OCI-LY1 (cell line): ENCODE data around the gene MYOF.

Source experiments
- H2AFZ ChIP-seq: fragments of 200-600 bp; sonication (generic), shearing (Covaris generic); 2 replicates; pipeline ENCODE4 v1.6.0; 2014; ENCODE audit warnings: antibody characterized with exemption, mild to moderate bottlenecking, low read length
- H3F3A ChIP-seq: fragments of 200-600 bp; sonication (generic), shearing (Covaris generic); 2 replicates; pipeline ENCODE4 v1.6.0; 2014; ENCODE audit warnings: mild to moderate bottlenecking, antibody characterized with exemption, low read length, moderate library complexity; ENCODE audit not compliant: insufficient read depth
- H3K27ac ChIP-seq: fragments of 200-600 bp; sonication (generic); 2 replicates; pipeline ENCODE4 v1.5.1; 2014; ENCODE audit warnings: low read length, mixed run types, mild to moderate bottlenecking, low read depth; ENCODE audit not compliant: poor library complexity, severe bottlenecking
- H3K27me3 ChIP-seq: fragments of 200-600 bp; sonication (generic); 2 replicates; pipeline ENCODE4 v1.6.0; 2014; ENCODE audit warnings: antibody characterized with exemption, mild to moderate bottlenecking, low read length, moderate library complexity; ENCODE audit not compliant: insufficient read depth
- H3K36me3 ChIP-seq: fragments of 200-600 bp; sonication (generic); 2 replicates; pipeline ENCODE4 v1.6.1; 2014; ENCODE audit warnings: mild to moderate bottlenecking, antibody characterized with exemption, low read length, moderate library complexity, mixed read lengths; ENCODE audit not compliant: insufficient read depth
- H3K4me1 ChIP-seq: fragments of 200-600 bp; sonication (generic); 2 replicates; pipeline ENCODE4 v1.5.1; 2014; ENCODE audit warnings: mild to moderate bottlenecking, low read length, moderate library complexity; ENCODE audit not compliant: insufficient read depth, severe bottlenecking
- H3K4me2 ChIP-seq: fragments of 200-600 bp; sonication (generic), shearing (Covaris generic); 2 replicates; pipeline ENCODE4 v1.6.1; 2014; ENCODE audit warnings: low read length
- H3K4me3 ChIP-seq: fragments of 200-600 bp; sonication (generic); 2 replicates; pipeline ENCODE4 v1.5.1; 2014; ENCODE audit warnings: low read length, low read depth, mild to moderate bottlenecking, mixed read lengths; ENCODE audit not compliant: poor library complexity, severe bottlenecking
- H3K79me2 ChIP-seq: fragments of 200-600 bp; shearing (Covaris generic); 2 replicates; pipeline ENCODE4 v1.6.1; 2016; ENCODE audit warnings: mixed run types, low read length, mixed read lengths; ENCODE audit not compliant: insufficient read depth
- H3K9ac ChIP-seq: fragments of 200-600 bp; sonication (generic), shearing (Covaris generic); 2 replicates; pipeline ENCODE4 v1.6.1; 2014; ENCODE audit warnings: mild to moderate bottlenecking, low read length, mixed read lengths
- H3K9me2 ChIP-seq: fragments of 200-600 bp; sonication (generic), shearing (Covaris generic); 2 replicates; pipeline ENCODE4 v1.6.1; 2014; ENCODE audit warnings: low read depth, mild to moderate bottlenecking, low read length, mixed read lengths
- H3K9me3 ChIP-seq: fragments of 200-600 bp; shearing (Covaris generic); 2 replicates; pipeline ENCODE4 v1.6.1; 2014; ENCODE audit warnings: low read length, mixed read lengths
- H4K20me1 ChIP-seq: fragments of 200-600 bp; sonication (generic), shearing (Covaris generic); 2 replicates; pipeline ENCODE4 v1.6.0; 2016; ENCODE audit warnings: mild to moderate bottlenecking, low read length; ENCODE audit not compliant: insufficient read depth
- EZH2 ChIP-seq: fragments of 200-600 bp; sonication (generic), shearing (Covaris generic); IDR thresholded peaks from 2 replicates; pipeline ENCODE4 v1.8.0; 2017; ENCODE audit warnings: borderline replicate concordance, mixed run types, mild to moderate bottlenecking, antibody characterized with exemption, low read length, moderate library complexity, mixed read lengths
- TF ChIP-seq, protein P1 (sequence below): fragments of 200-600 bp; sonication (generic), shearing (Covaris generic); IDR thresholded peaks from 2 replicates; pipeline ENCODE4 v1.5.1; 2017; ENCODE audit warnings: mild to moderate bottlenecking, antibody characterized with exemption, low read length, moderate library complexity, mixed read lengths

Gene MYOF

DNA sequence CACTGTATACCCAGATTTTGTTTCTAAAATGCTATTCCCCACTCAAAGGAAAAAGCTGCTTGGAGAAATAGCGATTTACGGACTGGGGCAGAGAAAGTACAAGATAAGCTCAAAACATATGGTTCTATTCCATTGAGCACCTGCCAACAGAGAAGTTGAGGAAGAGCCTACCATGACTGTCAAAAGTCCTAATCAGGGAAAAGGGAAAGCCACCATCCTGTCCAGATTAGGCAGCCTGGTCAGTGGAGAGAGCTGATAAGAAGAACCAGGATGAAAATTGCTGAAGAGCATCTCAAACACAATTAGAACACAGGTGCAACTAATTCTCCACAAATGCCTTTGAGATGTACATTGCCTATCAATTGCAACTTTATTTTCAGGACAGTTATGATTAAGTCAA lies 104.1 kb downstream of the MYOF start:
- Histone ChIP-seq H3K9ac (no peak overlapping the region), H3K4me3 (no peak overlapping the region), H3K79me2 (no peaks in the 10 kb centered on the region), H4K20me1 (no peaks in the 10 kb centered on the region), H3K36me3 (no peaks in the 10 kb centered on the region), H3K9me3 (no peaks in the 10 kb centered on the region), H3K27me3 (no peaks in the 10 kb centered on the region), H2AFZ (no peak overlapping the region), H3K27ac (no peak overlapping the region), H3K4me1 (no peaks in the 10 kb centered on the region), H3K9me2 (no peaks in the 10 kb centered on the region), H3F3A (no peaks in the 10 kb centered on the region), H3K4me2 (no peak overlapping the region)
- TF ChIP-seq EZH2, result no peak
- TF ChIP-seq, protein P1, sequence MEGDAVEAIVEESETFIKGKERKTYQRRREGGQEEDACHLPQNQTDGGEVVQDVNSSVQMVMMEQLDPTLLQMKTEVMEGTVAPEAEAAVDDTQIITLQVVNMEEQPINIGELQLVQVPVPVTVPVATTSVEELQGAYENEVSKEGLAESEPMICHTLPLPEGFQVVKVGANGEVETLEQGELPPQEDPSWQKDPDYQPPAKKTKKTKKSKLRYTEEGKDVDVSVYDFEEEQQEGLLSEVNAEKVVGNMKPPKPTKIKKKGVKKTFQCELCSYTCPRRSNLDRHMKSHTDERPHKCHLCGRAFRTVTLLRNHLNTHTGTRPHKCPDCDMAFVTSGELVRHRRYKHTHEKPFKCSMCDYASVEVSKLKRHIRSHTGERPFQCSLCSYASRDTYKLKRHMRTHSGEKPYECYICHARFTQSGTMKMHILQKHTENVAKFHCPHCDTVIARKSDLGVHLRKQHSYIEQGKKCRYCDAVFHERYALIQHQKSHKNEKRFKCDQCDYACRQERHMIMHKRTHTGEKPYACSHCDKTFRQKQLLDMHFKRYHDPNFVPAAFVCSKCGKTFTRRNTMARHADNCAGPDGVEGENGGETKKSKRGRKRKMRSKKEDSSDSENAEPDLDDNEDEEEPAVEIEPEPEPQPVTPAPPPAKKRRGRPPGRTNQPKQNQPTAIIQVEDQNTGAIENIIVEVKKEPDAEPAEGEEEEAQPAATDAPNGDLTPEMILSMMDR, result no peak

DNA sequence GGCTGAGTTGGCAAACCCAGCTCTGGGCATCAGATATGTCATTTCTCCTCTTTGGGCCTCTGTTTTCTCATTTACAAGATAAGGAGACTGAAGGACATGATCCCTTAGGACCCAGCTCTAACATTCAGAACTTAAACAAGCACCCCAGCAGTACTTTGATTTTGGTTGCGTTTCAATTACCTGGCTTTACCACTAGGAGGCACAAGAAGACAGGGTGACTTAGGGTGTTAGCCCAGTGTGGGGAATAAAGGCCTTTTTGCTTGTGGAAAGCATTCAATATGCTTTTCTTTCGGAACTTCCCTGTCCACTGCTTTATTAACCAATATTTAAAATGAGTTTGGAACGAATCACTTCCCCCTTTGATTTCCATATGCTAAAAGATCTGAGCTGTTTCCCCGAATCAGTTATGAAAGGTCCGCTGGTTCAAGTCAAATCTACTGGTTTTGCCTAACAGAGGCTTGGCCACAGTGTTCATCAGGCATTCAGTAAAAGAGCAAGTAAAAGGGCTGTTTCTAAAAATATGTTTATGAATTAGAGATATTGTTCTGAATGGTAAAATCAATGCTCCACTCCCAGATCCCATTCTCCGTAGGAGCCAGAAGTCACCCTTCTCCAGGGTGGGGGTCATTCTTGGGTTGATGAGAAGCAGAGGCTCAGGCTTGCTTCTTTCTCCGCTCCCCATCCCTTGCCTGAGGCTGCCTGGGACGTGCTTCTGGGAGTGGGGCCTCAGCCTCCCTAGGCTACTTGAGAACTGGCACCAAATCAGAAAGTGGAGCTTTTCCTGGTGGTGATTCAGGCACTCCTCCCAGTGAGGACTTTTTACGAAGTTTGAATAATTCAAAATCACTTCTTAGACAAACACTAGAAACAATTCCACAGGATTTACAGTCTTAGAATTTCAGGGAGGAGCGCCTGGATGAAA lies 105.5 kb downstream of the MYOF start:
- H3K27ac ChIP-seq, result no peak overlapping the region
- no peaks in the 10 kb centered on the region for H3K4me1 ChIP-seq
- TF ChIP-seq, protein P1, result peak; percentile 63
- TF ChIP-seq EZH2, result no peak
- no peaks in the 10 kb centered on the region for H3K79me2 ChIP-seq
- H3F3A ChIP-seq, result no peaks in the 10 kb centered on the region
- H3K36me3 ChIP-seq, result no peaks in the 10 kb centered on the region
- H3K9me2 ChIP-seq, result no peaks in the 10 kb centered on the region
- H2AFZ ChIP-seq, result no peak overlapping the region
- no peak overlapping the region for H3K9ac ChIP-seq
- no peaks in the 10 kb centered on the region for H4K20me1 ChIP-seq
- no peaks in the 10 kb centered on the region for H3K27me3 ChIP-seq
- no peak overlapping the region for H3K4me3 ChIP-seq
- no peak overlapping the region for H3K4me2 ChIP-seq
- no peaks in the 10 kb centered on the region for H3K9me3 ChIP-seq

DNA sequence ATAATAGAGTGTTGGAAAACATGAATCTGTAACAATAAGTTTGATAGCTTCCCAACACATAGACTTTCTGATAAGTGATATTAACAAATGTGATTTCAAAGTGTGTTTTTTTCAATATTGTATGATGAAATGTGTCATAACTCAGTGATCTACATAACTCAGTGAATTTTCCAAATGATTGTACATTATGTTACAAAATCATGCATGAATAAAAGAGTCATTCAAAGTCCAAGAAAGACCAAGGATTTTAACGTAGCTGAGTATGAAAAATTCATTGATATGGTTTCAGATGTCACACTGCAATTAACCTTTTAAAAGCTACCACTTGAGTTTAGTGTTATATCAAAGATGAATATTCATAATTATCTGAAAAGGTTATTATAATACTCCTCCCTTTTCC lies 111.2 kb downstream of the MYOF start:
- Histone ChIP-seq H3K27me3 (no peaks in the 10 kb centered on the region), H3K4me1 (no peaks in the 10 kb centered on the region), H3K27ac (no peak overlapping the region), H3K4me2 (no peak overlapping the region), H2AFZ (no peak overlapping the region), H3K79me2 (no peaks in the 10 kb centered on the region), H3F3A (no peaks in the 10 kb centered on the region), H3K9me3 (no peaks in the 10 kb centered on the region), H3K9ac (no peak overlapping the region), H3K9me2 (no peaks in the 10 kb centered on the region), H4K20me1 (no peaks in the 10 kb centered on the region), H3K36me3 (no peaks in the 10 kb centered on the region), H3K4me3 (no peak overlapping the region)
- TF ChIP-seq, protein P1, result no peak
- TF ChIP-seq EZH2, result no peak
